Activated effector memory CD4-positive, alpha-beta T cell treated with anti-CD3 and anti-CD28 coated beads, Interleukin-2, amount 50 U/mL, for 16 hours (primary cell): ENCODE measurements around the gene PDE2A.

ENCODE experiments used
- DNase-seq: peaks from one replicate; pipeline ENCODE4 v3.0.0-alpha.2; 2020

PDE2A gene

GRCh38 chr11:72634016-72634415, 40.2 kb downstream of the PDE2A start:
- DNase-seq = no peak

- DNase-seq = no peak
Observed at GRCh38 chr11:72633068-72633467, 41.2 kb downstream of the PDE2A start.

- no peak for DNase-seq
Observed at GRCh38 chr11:72631806-72632731, 42.2 kb downstream of the PDE2A start.

GRCh38 chr11:72630104-72630852, 43.9 kb downstream of the PDE2A start:
- no peak for DNase-seq

- DNase-seq = no peak
Observed at GRCh38 chr11:72629266-72629665, 45.0 kb downstream of the PDE2A start.

GRCh38 chr11:72627594-72628281, 46.5 kb downstream of the PDE2A start:
- DNase-seq = no peak

GRCh38 chr11:72626414-72626936, 47.7 kb downstream of the PDE2A start:
- no peak for DNase-seq

GRCh38 chr11:72625691-72626413, 48.4 kb downstream of the PDE2A start:
- no peak for DNase-seq

- no peak for DNase-seq
Observed at GRCh38 chr11:72624496-72625201, 49.6 kb downstream of the PDE2A start.

- DNase-seq = no peak
Observed at GRCh38 chr11:72623052-72623451, 51.2 kb downstream of the PDE2A start.

GRCh38 chr11:72621008-72621610, 53.1 kb downstream of the PDE2A start:
- no peak for DNase-seq

- DNase-seq = no peak
Observed at GRCh38 chr11:72618803-72619202, 55.4 kb downstream of the PDE2A start.

GRCh38 chr11:72617080-72617762, 57.0 kb downstream of the PDE2A start:
- DNase-seq = no peak

- no peak for DNase-seq
Observed at GRCh38 chr11:72616655-72617054, 57.6 kb downstream of the PDE2A start.

- no peak for DNase-seq
Observed at GRCh38 chr11:72615329-72615728, 58.9 kb downstream of the PDE2A start.

GRCh38 chr11:72614381-72614780, 59.8 kb downstream of the PDE2A start:
- no peak for DNase-seq

GRCh38 chr11:72613977-72614376, 60.2 kb downstream of the PDE2A start:
- no peak for DNase-seq

GRCh38 chr11:72613450-72613849, 60.8 kb downstream of the PDE2A start:
- no peak for DNase-seq

GRCh38 chr11:72609476-72609875, 64.7 kb downstream of the PDE2A start:
- no peak for DNase-seq

- DNase-seq = no peak
Observed at GRCh38 chr11:72609045-72609444, 65.2 kb downstream of the PDE2A start.

- DNase-seq = no peak
Observed at GRCh38 chr11:72607496-72607895, 66.7 kb downstream of the PDE2A start.
